ENCODE measurements around the gene C3orf33. TPM values are rescaled to one million over a fixed set of nuclear protein-coding genes. Genes with fewer than 3 reads are reported as not detected.
"Not testable (repeated sequence)": the region's sequence is repeated elsewhere in the genome, so short reads cannot be mapped to it uniquely, and the experiment has no call there.

The C3orf33 gene
- polyA plus RNA-seq, 2 of the 4 experiments (the other 2 are of a cell fraction) = 8.3 to 11.1 TPM

- peak; percentile 12 to 52 for DNase-seq (ENCODE audit: low read depth in 1 of 2, low spot score in 1 of 2)
- FAIRE-seq = no peak
- ATAC-seq = peak; percentile 27 to 44
Measured at GRCh38 chr3:155853214-155854140, 47.4 kb upstream of the C3orf33 start.

GRCh38 chr3:155852341-155852740, 46.3 kb upstream of the C3orf33 start:
- ChIA-PET POLR2A (interaction anchor here (2.3 to 2.5 kb wide), 2 partner anchors 18 to 46 kb away, joined by 16 to 19 read pairs; partner anchors contain the start of genes C3orf33 and GMPS), CTCF (interaction anchor here (1.5 to 7.1 kb wide), 2 partner anchors 13 to 47 kb away, joined by 7 to 40 read pairs; partner anchors contain the start of gene C3orf33)
- TF ChIP-seq USF2 (IDR thresholded peaks at IDR 0.05) (no peak), HOXA7 (CRISPR knock-in tag; IDR thresholded peaks at IDR 0.05) (no peak), HDAC2 (IDR thresholded peaks at IDR 0.05) (no peak), CBX8 (IDR thresholded peaks at IDR 0.05) (no peak), ZSCAN20 (CRISPR knock-in tag; IDR thresholded peaks at IDR 0.05) (no peak), JUNB (IDR thresholded peaks at IDR 0.05) (no peak)
- H3K27ac ChIP-seq = peak overlapping the region in 1 of 2 experiments; percentile 94; a peak in 1 of 6 replicates
- WGBS (ENCODE audit: missing lambda C conversion rate) = 6% methylated on average over 2 of the region's 2 CpGs
- peaks cover 16% of the 10 kb centered on the region for H3K4me1 ChIP-seq
- no peak for ATAC-seq
- H3K4me2 ChIP-seq = peak overlapping the region; percentile 94
- DNase-seq (ENCODE audit: low read depth in 1 of 2, low spot score in 1 of 2) = no peak
- peak overlapping the region; percentile 71 for H3K4me3 ChIP-seq
- no peaks in the 10 kb centered on the region for H3K9me3 ChIP-seq
- no peak for FAIRE-seq

More at GRCh38 chr3:155853214-155854140, 47.4 kb upstream of the C3orf33 start:
- CTCF ChIA-PET = interaction anchor here (1.5 to 7.1 kb wide), 2 partner anchors 14 to 48 kb away, joined by 7 to 40 read pairs; partner anchors contain the start of gene C3orf33
- H3K9me3 ChIP-seq = no peaks in the 10 kb centered on the region
- peak overlapping the region; percentile 71 for H3K4me3 ChIP-seq
- no peak for TF ChIP-seq MAFK (IDR thresholded peaks at IDR 0.05; ENCODE audit: partially characterized antibody)
- no peak for TF ChIP-seq HEYL (CRISPR knock-in tag; IDR thresholded peaks at IDR 0.05)
- TF ChIP-seq ZFP36 (IDR thresholded peaks at IDR 0.05; ENCODE audit: borderline replicate concordance, partially characterized antibody) = no peak
- no peak for TF ChIP-seq RCOR1 (IDR thresholded peaks at IDR 0.05; ENCODE audit: low read depth, low read length)
- TF ChIP-seq ZSCAN20 (CRISPR knock-in tag; IDR thresholded peaks at IDR 0.05) = no peak
- TF ChIP-seq RFX5 (IDR thresholded peaks at IDR 0.05) = no peak
- TF ChIP-seq ZC3H11A (IDR thresholded peaks at IDR 0.05) = no peak
- TF ChIP-seq BCL3 (IDR thresholded peaks at IDR 0.05) = no peak
- TF ChIP-seq JUNB (IDR thresholded peaks at IDR 0.05) = no peak
- no peak for TF ChIP-seq HOXB13 (CRISPR knock-in tag; IDR thresholded peaks at IDR 0.05; ENCODE audit: low read depth)
- TF ChIP-seq MAX (IDR thresholded peaks at IDR 0.05) = no peak
- no peak for TF ChIP-seq NPAS2 (CRISPR knock-in tag; IDR thresholded peaks at IDR 0.05; ENCODE audit: borderline replicate concordance)
- TF ChIP-seq HES2 (IDR thresholded peaks at IDR 0.05) = no peak
- TF ChIP-seq KDM1A (IDR thresholded peaks at IDR 0.05; ENCODE audit: low read depth) = no peak
- TF ChIP-seq BHLHE40 (IDR thresholded peaks at IDR 0.05; ENCODE audit: low read depth, low read length) = no peak
- TF ChIP-seq RNF2 (IDR thresholded peaks at IDR 0.05; ENCODE audit: borderline replicate concordance, low read depth) = no peak
- TF ChIP-seq HDAC2 (IDR thresholded peaks at IDR 0.05) = no peak
- TF ChIP-seq TP53 (CRISPR knock-in tag; IDR thresholded peaks at IDR 0.05) = no peak
- TF ChIP-seq RAD21 (conservative IDR thresholded peaks at IDR 0.05 in 1 of 2, IDR thresholded peaks at IDR 0.05 in 1 of 2) = no peak
- POLR2A ChIA-PET = interaction anchor here (0.6 to 2.5 kb wide), 3 partner anchors 12 to 47 kb away, joined by 3 to 19 read pairs (median 16); partner anchors contain the start of genes C3orf33 and GMPS
- peak overlapping the region; percentile 85 to 94 for H3K27ac ChIP-seq
- H3K4me2 ChIP-seq = peak overlapping the region; percentile 94
- WGBS (ENCODE audit: missing lambda C conversion rate) = 2% methylated on average over 40 of the region's 45 CpGs
- H3K4me1 ChIP-seq = peaks cover 16% of the 10 kb centered on the region

- H3K27ac ChIP-seq; POLR2A ChIA-PET; DNase-seq (ENCODE audit: low read depth in 1 of 2, low spot score in 1 of 2); H3K4me2 ChIP-seq; FAIRE-seq; H3K4me3 ChIP-seq; H3K9me3 ChIP-seq; ATAC-seq: not testable (repeated sequence)
- peaks cover 16% of the 10 kb centered on the region for H3K4me1 ChIP-seq
- WGBS (ENCODE audit: missing lambda C conversion rate) = 84% methylated on average over 3 of the region's 3 CpGs
- CTCF ChIA-PET = interaction anchor here (1.1 to 7.1 kb wide), 3 partner anchors 20 to 467 kb away, joined by 3 to 40 read pairs (median 5); partner anchors contain the start of gene C3orf33
Measured at GRCh38 chr3:155849404-155849803, 43.3 kb upstream of the C3orf33 start.

All from A549 (cell line).